ENCODE results near the gene INO80C. TPM values are rescaled to one million over a fixed set of nuclear protein-coding genes. Genes with fewer than 3 reads are reported as not detected.

INO80C gene
- polyA plus RNA-seq, 1 donor (not counting 4 experiments of a cell fraction or from before 2014, with no cell fraction given): 54.7 TPM

- Histone ChIP-seq H3K9ac (ENCODE audit: control insufficient read depth, extremely low read depth, insufficient read depth, low read length) (no peak overlapping the region), H2AFZ (ENCODE audit: control insufficient read depth, low read length) (no peak overlapping the region), H3K4me2 (ENCODE audit: control insufficient read depth, extremely low read depth, insufficient read depth, low read depth, low read length) (no peak overlapping the region), H3K27ac (ENCODE audit: control insufficient read depth, insufficient read depth, low read length) (no peak overlapping the region), H3K27me3 (ENCODE audit: control insufficient read depth, extremely low read depth, insufficient read depth, low read length) (no peaks in the 10 kb centered on the region), H3K9me3 (ENCODE audit: control insufficient read depth, low read depth, low read length) (no peaks in the 10 kb centered on the region), H3K79me2 (ENCODE audit: control insufficient read depth, insufficient read depth, low read length) (no peaks in the 10 kb centered on the region), H3K36me3 (ENCODE audit: control insufficient read depth in 2 of 2, extremely low read depth in 1 of 2, insufficient read depth in 2 of 2, low read length in 2 of 2) (no peaks in the 10 kb centered on the region), H3K9me1 (ENCODE audit: control insufficient read depth, extremely low read depth, insufficient read depth, low read length) (no peaks in the 10 kb centered on the region), H3K4me1 (ENCODE audit: control insufficient read depth, extremely low read depth, insufficient read depth, low read length) (peaks cover 13% of the 10 kb centered on the region), H3K4me3 (ENCODE audit: control insufficient read depth in 2 of 3, extremely low read depth in 1 of 3, insufficient read depth in 2 of 3, low read depth in 1 of 3, low read length in 3 of 3) (no peak overlapping the region), H4K20me1 (ENCODE audit: control insufficient read depth, extremely low read depth, insufficient read depth, low read length) (no peaks in the 10 kb centered on the region)
- FAIRE-seq (no peak), DNase-seq (ENCODE audit: low read depth, low spot score) (no peak)
- dilution Hi-C loops (cut with MboI; ENCODE audit: extremely low pct_ligation_motif_present, low sequenced_read_pairs): no loop called here
- TF ChIP-seq EZH2 (IDR thresholded peaks at IDR 0.05; ENCODE audit: low read length) (no peak), CTCF (optimal IDR thresholded peaks at IDR 0.05 in 1 of 3, IDR thresholded peaks at IDR 0.05 in 1 of 3, conservative IDR thresholded peaks at IDR 0.05 in 1 of 3; ENCODE audit: extremely low read depth in 1 of 3, insufficient read depth in 2 of 3, low read length in 3 of 3) (no peak)
Measured at GRCh38 chr18:35514752-35515459, 17.1 kb upstream of the INO80C start.

- Histone ChIP-seq H3K36me3 (ENCODE audit: control insufficient read depth in 2 of 2, extremely low read depth in 1 of 2, insufficient read depth in 2 of 2, low read length in 2 of 2) (no peaks in the 10 kb centered on the region), H3K9me1 (ENCODE audit: control insufficient read depth, extremely low read depth, insufficient read depth, low read length) (no peaks in the 10 kb centered on the region), H3K9me3 (ENCODE audit: control insufficient read depth, low read depth, low read length) (no peaks in the 10 kb centered on the region), H3K4me3 (ENCODE audit: control insufficient read depth in 2 of 3, extremely low read depth in 1 of 3, insufficient read depth in 2 of 3, low read depth in 1 of 3, low read length in 3 of 3) (no peak overlapping the region), H4K20me1 (ENCODE audit: control insufficient read depth, extremely low read depth, insufficient read depth, low read length) (no peaks in the 10 kb centered on the region), H3K79me2 (ENCODE audit: control insufficient read depth, insufficient read depth, low read length) (no peaks in the 10 kb centered on the region), H3K9ac (ENCODE audit: control insufficient read depth, extremely low read depth, insufficient read depth, low read length) (no peak overlapping the region), H2AFZ (ENCODE audit: control insufficient read depth, low read length) (no peak overlapping the region), H3K4me1 (ENCODE audit: control insufficient read depth, extremely low read depth, insufficient read depth, low read length) (peaks cover 13% of the 10 kb centered on the region), H3K27me3 (ENCODE audit: control insufficient read depth, extremely low read depth, insufficient read depth, low read length) (no peaks in the 10 kb centered on the region), H3K4me2 (ENCODE audit: control insufficient read depth, extremely low read depth, insufficient read depth, low read depth, low read length) (no peak overlapping the region), H3K27ac (ENCODE audit: control insufficient read depth, insufficient read depth, low read length) (no peak overlapping the region)
- FAIRE-seq (no peak), DNase-seq (ENCODE audit: low read depth, low spot score) (no peak)
- no peak for TF ChIP-seq EZH2 (IDR thresholded peaks at IDR 0.05; ENCODE audit: low read length)
- no peak for TF ChIP-seq CTCF (optimal IDR thresholded peaks at IDR 0.05 in 1 of 3, IDR thresholded peaks at IDR 0.05 in 1 of 3, conservative IDR thresholded peaks at IDR 0.05 in 1 of 3; ENCODE audit: extremely low read depth in 1 of 3, insufficient read depth in 2 of 3, low read length in 3 of 3)
- dilution Hi-C loops (cut with MboI; ENCODE audit: extremely low pct_ligation_motif_present, low sequenced_read_pairs): no loop called here
Measured at GRCh38 chr18:35514283-35514682, 16.5 kb upstream of the INO80C start.
